Skeletal muscle satellite cell (primary cell): ENCODE results near the gene FDXR.

ENCODE experiments used
- H3K27me3 ChIP-seq: 2 replicates; pipeline ENCODE4 v1.7.0; 2013; ENCODE audit warnings: low read length; ENCODE audit not compliant: control insufficient read depth, insufficient read depth
- H3K36me3 ChIP-seq: 2 replicates; pipeline ENCODE4 v1.7.0; 2013; ENCODE audit warnings: mild to moderate bottlenecking, control low read depth, low read length; ENCODE audit not compliant: insufficient read depth
- H3K4me1 ChIP-seq: 2 replicates; pipeline ENCODE4 v1.7.0; 2013; ENCODE audit warnings: low read length; ENCODE audit not compliant: control insufficient read depth, insufficient read depth
- H3K4me2 ChIP-seq: 2 replicates; pipeline ENCODE4 v1.7.0; 2013; ENCODE audit warnings: mild to moderate bottlenecking, low read length
- H3K4me3 ChIP-seq: 2 replicates; pipeline ENCODE4 v1.7.0; 2013; ENCODE audit warnings: low read length
- H3K9ac ChIP-seq: 2 replicates; pipeline ENCODE4 v1.7.0; 2013; ENCODE audit warnings: mild to moderate bottlenecking, low read depth, low read length, moderate library complexity
- H3K9me3 ChIP-seq: replicated peaks from 2 replicates; pipeline ENCODE4 v1.7.0; 2013; ENCODE audit warnings: mild to moderate bottlenecking, control low read depth, low read length

The FDXR gene

GRCh38 chr17:74822939-74823367 is 49.8 kb downstream of the FDXR start:
- Histone ChIP-seq H3K27me3 (no peaks in the 10 kb centered on the region), H3K36me3 (peaks cover 27% of the 10 kb centered on the region), H3K4me2 (no peak overlapping the region), H3K4me3 (no peak overlapping the region), H3K4me1 (no peaks in the 10 kb centered on the region), H3K9ac (no peak overlapping the region), H3K9me3 (no peaks in the 10 kb centered on the region)

- Histone ChIP-seq H3K27me3 (no peaks in the 10 kb centered on the region), H3K4me3 (no peak overlapping the region), H3K4me1 (no peaks in the 10 kb centered on the region), H3K9me3 (no peaks in the 10 kb centered on the region), H3K36me3 (peaks cover 27% of the 10 kb centered on the region), H3K4me2 (no peak overlapping the region), H3K9ac (no peak overlapping the region)
These were observed 50.4 kb downstream of the FDXR start for GRCh38 chr17:74822335-74822938.

- H3K27me3 ChIP-seq = no peaks in the 10 kb centered on the region
- no peaks in the 10 kb centered on the region for H3K9me3 ChIP-seq
- H3K4me3 ChIP-seq = no peak overlapping the region
- no peak overlapping the region for H3K9ac ChIP-seq
- H3K4me1 ChIP-seq = no peaks in the 10 kb centered on the region
- peaks cover 31% of the 10 kb centered on the region for H3K36me3 ChIP-seq
- H3K4me2 ChIP-seq = no peak overlapping the region
These were observed 51.0 kb downstream of the FDXR start for GRCh38 chr17:74821655-74822334.

- no peaks in the 10 kb centered on the region for H3K27me3 ChIP-seq
- no peak overlapping the region for H3K4me2 ChIP-seq
- no peak overlapping the region for H3K4me3 ChIP-seq
- H3K4me1 ChIP-seq = no peaks in the 10 kb centered on the region
- peaks cover 22% of the 10 kb centered on the region for H3K36me3 ChIP-seq
- H3K9me3 ChIP-seq = no peaks in the 10 kb centered on the region
- H3K9ac ChIP-seq = no peak overlapping the region
These were observed 52.9 kb downstream of the FDXR start for GRCh38 chr17:74819801-74820436.

- Histone ChIP-seq H3K4me3 (no peak overlapping the region), H3K9me3 (no peaks in the 10 kb centered on the region), H3K27me3 (no peaks in the 10 kb centered on the region), H3K36me3 (peaks cover 22% of the 10 kb centered on the region), H3K4me2 (no peak overlapping the region), H3K9ac (no peak overlapping the region), H3K4me1 (no peaks in the 10 kb centered on the region)
These were observed 54.4 kb downstream of the FDXR start for GRCh38 chr17:74818291-74818938.

GRCh38 chr17:74816905-74817620 is 55.7 kb downstream of the FDXR start:
- Histone ChIP-seq H3K4me2 (no peak overlapping the region), H3K9ac (no peak overlapping the region), H3K4me1 (no peaks in the 10 kb centered on the region), H3K4me3 (no peak overlapping the region), H3K9me3 (no peaks in the 10 kb centered on the region), H3K36me3 (peaks cover 22% of the 10 kb centered on the region), H3K27me3 (no peaks in the 10 kb centered on the region)

GRCh38 chr17:74815550-74816370 is 57.0 kb downstream of the FDXR start:
- no peak overlapping the region for H3K4me2 ChIP-seq
- H3K36me3 ChIP-seq = peaks cover 18% of the 10 kb centered on the region
- H3K9ac ChIP-seq = no peak overlapping the region
- no peaks in the 10 kb centered on the region for H3K27me3 ChIP-seq
- H3K9me3 ChIP-seq = no peaks in the 10 kb centered on the region
- H3K4me1 ChIP-seq = no peaks in the 10 kb centered on the region
- H3K4me3 ChIP-seq = no peak overlapping the region

- no peaks in the 10 kb centered on the region for H3K27me3 ChIP-seq
These were observed 57.7 kb downstream of the FDXR start for GRCh38 chr17:74815067-74815466.

GRCh38 chr17:74814453-74814852 is 58.3 kb downstream of the FDXR start:
- Histone ChIP-seq H3K4me1 (no peaks in the 10 kb centered on the region), H3K4me2 (no peak overlapping the region), H3K9me3 (no peaks in the 10 kb centered on the region), H3K4me3 (no peak overlapping the region), H3K27me3 (no peaks in the 10 kb centered on the region), H3K9ac (no peak overlapping the region), H3K36me3 (peaks cover 10% of the 10 kb centered on the region)

More at GRCh38 chr17:74815067-74815466, 57.7 kb downstream of the FDXR start:
- H3K4me1 ChIP-seq = no peaks in the 10 kb centered on the region
- H3K4me3 ChIP-seq = no peak overlapping the region
- H3K4me2 ChIP-seq = no peak overlapping the region
- H3K9ac ChIP-seq = no peak overlapping the region
- no peaks in the 10 kb centered on the region for H3K9me3 ChIP-seq
- peaks cover 14% of the 10 kb centered on the region for H3K36me3 ChIP-seq
